Epidermal melanocyte (primary cell): ENCODE data around the gene BCKDK.
"Not testable (repeated sequence)": the region's sequence is repeated elsewhere in the genome, so short reads cannot be mapped to it uniquely, and the experiment has no call there.

Experiments
- DNase-seq: peaks from one replicate; pipeline ENCODE4 v3.0.0; 2011; ENCODE audit warnings: low spot score; ENCODE audit not compliant: insufficient read length

BCKDK gene

DNA sequence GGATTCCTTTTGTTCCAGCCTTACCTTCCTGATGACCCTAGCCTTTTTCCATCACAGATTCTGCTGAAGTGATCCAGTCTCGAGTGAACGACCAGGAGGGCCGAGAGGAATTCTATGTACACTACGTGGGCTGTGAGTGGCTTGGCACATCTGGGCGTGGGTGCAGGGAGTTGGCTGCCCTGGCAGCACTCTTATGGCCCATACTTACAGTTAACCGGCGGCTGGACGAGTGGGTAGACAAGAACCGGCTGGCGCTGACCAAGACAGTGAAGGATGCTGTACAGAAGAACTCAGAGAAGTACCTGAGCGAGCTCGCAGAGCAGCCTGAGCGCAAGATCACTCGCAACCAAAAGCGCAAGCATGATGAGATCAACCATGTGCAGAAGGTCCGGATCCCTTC is 11.9 kb downstream of the BCKDK start:
- no peak for DNase-seq

DNA sequence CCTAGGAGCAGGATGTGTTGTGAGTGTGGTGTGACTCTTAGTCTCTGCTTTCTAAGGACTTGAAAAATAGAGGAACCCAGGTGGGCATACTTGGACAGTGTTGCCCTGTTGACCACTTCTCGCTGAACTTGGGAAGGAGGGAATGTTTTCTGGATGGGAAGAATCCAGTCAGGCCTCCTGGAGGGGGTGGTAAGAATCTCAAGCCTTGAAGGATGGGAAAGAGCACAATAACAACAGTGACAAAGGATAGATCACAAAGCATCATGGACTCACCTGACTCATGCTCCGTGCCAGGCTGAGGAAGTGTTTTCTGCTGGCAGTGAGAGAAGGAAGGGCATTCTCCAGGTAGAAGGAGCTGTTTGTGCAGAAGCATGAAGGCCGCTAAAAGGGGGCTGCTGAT is 17.7 kb downstream of the BCKDK start:
- DNase-seq, result no peak

DNA sequence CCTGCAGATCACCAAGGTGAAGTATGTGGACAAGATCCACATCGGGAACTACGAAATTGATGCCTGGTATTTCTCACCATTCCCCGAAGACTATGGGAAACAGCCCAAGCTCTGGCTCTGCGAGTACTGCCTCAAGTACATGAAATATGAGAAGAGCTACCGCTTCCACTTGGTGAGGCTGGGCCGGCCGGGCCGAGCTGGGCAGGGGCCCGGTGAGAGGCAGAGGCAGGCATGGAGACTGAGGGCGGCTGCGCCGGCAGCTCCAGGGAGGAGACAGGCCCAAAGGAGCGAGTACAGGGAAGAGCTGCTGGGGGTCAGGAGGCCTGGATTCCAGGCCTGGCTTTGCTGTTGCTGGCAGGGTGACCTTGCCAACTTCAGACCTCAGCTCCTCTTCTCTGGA is 19.0 kb downstream of the BCKDK start:
- no peak for DNase-seq

DNA sequence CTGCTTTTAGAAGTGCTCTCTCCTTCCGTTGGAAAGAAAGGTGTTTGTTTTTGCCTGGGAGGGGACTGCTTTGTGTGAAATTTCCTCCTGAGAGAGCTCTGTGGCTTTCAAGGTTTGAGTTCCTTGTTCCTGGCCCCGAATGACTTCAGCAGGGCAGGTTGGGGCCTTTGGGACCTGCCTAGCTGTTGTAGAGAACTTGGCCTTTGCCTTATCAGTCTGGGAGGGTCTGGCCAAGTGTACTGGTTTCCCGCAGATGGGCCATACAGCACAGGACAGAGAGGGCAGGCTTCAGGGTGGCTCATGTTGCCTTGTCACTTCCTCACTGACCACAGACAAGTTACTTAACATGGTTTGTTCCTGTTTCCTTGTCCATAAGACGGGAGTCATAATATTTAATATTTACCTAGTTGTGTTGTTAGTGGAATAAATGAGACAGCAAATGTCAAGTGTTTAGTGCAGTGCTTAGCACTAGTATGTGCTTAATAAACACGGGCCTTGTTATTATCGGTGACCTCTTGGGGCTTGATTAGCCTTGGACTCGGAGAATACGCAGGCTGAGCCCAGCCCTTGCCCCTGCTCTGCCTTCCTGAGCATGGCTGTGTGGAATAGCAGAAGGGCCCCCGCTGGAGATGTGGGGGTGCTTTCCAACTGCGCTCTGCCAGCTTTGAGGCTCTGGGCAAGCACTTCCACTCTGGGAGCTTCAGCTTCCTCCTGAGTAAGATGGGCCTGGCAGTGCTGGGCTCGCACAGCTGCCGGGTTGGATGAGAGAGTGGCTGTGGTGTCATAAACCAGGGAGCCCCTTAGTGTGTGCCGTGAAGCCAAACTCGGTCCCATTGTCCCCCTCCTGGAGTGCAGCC is 20.8 kb downstream of the BCKDK start:
- no peak for DNase-seq

DNA sequence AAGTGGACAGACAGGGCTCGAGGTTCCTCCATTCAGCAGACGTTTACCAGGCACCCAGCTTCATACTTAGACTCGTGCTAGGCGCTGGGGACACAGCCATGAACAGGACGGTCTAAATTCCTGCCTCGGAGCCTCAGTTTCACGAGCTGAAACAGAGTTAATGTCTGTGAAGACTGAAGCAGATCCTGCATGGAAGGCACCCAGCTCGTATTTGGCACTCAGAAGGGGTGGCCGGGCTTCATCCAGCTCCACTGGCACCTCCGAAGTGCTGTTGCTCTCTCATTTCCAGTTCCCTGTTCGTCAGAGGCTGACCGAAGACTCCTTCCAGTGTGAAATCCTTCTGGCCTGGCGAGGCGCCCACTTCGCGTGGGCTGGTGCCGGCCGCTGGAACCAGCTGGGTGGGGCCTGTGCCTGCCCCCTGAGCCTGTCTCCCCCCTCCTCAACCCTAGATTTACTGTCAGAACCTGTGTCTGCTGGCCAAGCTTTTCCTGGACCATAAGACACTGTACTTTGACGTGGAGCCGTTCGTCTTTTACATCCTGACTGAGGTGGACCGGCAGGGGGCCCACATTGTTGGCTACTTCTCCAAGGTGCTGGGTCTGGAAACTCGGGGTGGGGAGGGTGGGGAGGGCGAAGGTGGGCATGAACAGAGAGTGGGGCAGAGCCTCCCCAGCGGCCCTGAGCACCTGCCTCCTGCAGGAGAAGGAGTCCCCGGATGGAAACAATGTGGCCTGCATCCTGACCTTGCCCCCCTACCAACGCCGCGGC is 21.6 kb downstream of the BCKDK start:
- DNase-seq, result no peak

DNA sequence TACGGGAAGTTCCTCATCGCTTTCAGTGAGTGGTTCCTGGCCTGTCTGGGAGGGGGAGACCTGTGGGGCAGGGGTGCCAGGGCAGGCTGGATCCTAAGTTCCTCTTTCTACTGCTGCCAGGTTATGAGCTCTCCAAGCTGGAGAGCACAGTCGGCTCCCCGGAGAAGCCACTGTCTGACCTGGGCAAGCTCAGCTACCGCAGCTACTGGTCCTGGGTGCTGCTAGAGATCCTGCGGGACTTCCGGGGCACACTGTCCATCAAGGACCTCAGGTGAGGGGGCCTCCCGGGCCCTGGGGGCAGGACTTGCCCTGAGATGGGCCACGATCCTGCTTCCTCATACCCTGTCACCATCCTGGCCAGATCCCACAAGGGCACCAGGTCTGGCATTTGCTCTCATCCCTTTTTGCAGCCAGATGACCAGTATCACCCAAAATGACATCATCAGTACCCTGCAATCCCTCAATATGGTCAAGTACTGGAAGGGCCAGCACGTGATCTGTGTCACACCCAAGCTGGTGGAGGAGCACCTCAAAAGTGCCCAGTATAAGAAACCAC is 22.2 kb downstream of the BCKDK start:
- no peak for DNase-seq

DNA sequence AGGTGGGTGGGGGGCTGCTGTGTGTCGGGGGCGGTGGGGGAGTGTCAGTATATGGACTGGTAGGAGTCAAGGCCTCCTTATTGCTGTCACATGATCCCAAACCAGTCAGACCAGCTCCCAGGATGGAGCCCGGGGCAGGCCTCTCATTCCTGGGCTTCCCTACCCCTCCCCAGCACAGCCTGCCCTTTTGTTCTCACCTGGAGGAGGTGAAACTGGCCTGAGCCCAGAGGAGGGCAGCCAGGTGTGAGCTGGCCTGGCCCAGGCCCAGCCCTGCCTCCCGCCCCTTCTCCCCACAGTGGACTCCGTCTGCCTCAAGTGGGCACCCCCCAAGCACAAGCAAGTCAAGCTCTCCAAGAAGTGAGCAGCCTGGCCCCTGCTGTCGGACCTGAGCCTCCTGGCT is 22.7 kb downstream of the BCKDK start:
- DNase-seq, result no peak

DNA sequence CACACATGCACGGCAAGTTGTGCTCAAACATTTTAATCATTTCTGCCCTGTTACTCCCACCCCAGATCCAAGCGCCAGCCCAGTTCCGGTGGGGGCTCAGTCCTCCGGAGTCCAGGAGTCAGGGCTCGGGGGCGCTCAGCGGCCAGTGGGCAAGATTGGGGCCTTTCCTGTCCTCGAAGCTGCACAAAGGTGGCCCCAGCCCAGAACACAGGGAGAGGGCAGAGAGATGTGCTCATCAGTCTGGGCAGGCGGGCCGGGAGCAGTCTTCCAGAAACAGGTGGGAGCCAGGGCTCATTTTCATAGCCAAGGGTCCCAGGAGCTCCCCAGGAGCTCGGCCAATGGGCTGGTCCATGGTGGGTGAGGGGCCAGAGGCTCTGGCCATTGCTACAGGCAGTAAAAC is 23.2 kb downstream of the BCKDK start:
- DNase-seq, result no peak

DNA sequence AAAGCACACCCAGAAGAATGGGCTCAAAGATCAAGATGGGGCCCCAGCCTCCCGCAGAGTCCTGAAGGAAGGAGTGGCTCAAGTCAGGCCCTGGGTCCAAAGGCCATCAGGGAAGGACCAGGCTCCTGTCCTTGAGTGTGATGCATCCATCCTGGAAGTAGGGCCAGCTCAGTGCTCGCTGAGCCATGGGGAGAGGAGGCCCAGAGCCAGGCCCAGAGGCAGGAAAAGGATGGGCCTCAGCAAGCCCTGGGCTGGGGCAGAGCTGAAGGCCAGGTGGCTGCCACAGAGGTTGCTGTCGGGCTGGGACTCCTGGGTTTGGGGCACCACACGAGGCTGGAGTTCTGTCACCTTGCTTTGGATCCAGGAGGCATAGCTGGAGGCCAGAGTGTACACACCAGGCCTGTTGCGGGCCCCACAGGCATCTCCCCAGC is 23.7 kb downstream of the BCKDK start:
- no peak for DNase-seq

DNA sequence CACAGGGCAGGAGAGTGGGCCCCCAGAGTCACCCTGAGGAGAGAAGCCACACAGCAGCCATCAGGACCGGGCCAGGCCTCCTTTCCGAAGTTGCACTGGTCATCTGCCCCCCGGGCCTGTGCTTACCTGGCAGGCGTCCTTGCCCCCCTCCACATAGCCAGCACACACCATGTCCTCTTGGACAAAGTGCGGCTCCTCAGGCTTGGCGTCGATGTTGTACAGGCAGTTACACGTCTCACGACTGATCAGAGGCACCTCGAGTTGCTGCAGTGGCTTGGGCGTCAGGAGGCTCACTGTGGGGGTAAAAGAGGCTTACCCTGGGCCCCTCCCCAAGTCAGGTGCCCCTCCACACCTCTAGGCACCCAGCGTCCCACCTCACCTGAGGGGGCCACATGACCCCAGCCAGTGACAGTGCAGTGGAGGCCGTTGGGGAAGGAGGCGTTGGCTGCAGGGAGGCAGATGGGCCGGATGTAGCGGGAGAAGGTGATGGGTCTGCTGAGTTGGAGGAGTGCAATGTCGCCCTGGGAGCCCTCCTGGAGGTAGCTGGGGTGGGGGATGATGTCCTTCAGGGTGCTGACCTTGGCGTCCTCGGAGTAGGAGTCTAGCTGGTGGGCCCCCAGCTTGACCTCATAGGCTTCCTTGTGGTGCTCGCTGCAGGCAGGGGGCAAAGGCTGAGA is 24.3 kb downstream of the BCKDK start:
- DNase-seq, result no peak

DNA sequence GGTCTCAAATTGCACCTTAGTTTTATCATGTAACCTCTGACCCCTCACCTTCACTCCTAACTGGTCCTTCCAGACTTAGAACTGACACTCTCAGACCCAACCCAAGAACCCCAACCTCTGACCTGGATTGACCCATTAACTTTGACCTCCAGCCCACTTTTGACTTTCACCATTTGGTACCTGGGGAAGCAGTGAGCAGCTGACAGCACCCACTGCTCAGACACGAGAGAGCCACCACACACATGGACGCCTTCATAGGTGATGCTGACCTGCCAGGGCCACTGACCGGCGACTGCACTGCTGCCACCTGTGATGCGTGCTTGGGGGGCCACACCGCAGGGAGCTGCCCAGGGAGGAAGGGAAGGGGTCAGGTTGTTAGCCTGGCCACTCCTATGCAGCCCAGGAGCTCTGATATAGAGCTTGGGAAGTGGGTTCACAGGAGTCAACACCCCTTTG is 24.9 kb downstream of the BCKDK start:
- no peak for DNase-seq

DNA sequence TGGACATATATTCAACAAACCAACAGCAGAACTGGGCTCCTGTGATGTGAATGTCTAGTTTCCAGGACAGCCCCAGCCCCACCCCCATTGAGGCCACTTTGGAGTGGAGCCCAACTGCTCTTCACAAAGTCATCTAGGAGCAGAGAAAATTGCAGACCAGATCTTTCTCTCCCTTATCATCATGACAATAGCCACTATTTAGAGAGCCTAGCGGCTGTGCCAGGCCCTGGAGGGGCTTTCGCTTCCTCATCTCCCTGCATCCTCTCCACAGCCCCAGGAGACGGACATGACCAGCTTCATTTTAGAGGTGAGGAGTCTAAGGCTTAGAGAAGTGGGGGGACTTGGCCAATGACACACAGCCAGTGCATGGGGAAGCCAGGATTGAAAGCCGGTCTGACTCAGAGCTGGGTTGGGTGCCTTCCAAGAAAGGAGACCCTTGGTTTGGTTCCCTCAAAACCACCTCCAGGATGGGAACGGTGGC is 25.9 kb downstream of the BCKDK start:
- peak; percentile 78 for DNase-seq

DNA sequence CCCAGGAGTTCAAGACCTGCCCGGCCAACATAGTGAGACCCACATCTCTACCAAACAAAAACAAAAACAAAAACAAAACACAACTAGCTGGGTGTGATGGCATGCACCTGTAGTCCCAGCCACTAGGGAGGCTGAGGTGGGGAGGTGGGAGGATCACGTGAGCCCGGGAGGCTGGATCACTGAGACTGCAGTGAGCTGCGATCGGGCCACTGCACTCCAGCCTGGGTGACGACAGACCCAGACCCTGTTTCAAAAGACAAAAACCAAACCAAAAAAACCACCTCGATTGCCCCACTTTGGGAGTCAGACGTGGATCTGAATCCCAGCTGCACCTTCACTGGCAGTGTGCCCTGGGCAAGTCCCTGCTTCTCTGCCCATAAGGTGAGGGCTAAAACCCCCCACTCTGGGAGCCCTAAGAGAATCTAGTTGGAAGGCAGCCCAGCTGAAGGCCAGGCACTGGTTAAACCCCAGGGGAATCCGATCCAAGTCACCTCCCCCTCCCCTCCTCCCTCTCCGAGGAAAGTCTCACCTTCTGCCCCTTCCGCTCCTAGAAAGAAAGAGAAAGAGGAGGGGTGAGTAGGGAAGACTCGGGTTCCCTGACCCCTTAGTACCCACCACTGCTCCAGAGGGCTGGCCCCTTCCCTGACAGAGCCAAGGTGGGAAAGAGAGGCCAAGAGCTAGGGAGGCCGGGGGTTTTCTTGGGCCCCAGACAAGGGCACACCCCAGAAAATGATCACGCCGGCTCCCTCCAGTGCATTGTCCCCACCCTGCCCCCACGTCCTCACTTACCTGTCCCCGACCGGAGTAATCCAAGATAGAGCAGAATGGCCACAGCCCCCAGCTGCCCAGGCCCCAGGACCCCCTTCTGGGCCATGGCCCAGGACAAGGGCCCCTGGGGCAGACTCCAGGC is 26.7 kb downstream of the BCKDK start:
- DNase-seq, result no peak

DNA sequence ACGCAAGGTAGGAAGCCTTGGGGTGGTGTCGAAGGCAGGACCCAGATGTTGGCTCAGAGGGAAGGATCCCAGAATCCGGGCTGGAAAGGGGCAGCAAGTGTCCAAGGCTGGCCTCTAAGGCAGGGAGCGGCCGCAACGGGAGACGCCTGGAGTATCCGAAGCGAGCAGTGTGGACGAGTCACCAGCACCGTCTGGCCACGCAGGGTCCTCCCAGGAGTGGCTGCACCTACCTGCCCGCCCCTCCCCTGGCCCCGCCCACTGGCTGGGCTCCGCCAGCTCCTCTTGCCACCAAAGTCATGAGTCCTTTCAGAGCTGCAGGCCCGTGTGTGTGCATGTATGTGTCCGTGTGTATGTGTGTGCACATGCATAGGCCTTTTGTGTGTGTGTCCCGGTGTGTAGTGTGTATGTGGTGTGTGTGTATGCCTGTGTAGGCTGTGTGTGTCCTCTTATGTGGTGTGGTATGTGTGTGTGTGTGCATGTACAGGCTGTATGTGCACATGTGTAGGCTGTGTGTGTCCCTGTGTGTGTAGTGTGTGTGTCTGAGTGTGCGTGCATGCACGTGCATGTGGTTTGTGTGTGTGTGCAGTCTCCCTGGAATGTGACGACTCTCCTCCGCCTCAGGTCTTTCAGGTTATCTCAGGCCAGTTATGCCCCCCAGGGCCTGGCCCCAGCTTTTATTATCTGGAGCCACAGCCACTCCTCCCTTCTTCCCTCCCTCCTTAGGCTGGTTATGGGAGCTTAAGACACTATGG is 27.5 kb downstream of the BCKDK start, which contains the start of gene PRSS8:
TSS of gene PRSS8 (minus strand) at position 193 of the 752 bp plus-strand sequence. CDS start 229 bp downstream, outside the sequence.
- no peak for DNase-seq

DNA sequence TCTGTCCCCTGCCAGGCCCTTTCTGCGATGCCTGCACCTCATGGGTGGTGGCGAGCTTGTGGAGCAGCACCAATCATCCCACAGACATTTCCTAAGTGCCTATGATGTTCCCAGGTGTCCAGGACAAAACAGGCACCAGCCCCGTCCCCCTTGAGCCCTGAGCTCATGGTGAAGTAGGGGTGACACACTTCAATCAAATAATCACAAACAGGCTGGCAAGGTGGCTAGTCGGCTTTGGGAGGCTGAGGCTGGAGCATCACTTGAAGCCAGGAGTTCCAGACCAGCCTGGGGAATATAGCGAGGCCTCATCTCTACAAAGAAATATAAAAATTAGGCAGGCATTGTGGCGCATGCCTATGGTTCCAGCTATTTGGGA is 28.1 kb downstream of the BCKDK start:
- DNase-seq, result no peak

DNA sequence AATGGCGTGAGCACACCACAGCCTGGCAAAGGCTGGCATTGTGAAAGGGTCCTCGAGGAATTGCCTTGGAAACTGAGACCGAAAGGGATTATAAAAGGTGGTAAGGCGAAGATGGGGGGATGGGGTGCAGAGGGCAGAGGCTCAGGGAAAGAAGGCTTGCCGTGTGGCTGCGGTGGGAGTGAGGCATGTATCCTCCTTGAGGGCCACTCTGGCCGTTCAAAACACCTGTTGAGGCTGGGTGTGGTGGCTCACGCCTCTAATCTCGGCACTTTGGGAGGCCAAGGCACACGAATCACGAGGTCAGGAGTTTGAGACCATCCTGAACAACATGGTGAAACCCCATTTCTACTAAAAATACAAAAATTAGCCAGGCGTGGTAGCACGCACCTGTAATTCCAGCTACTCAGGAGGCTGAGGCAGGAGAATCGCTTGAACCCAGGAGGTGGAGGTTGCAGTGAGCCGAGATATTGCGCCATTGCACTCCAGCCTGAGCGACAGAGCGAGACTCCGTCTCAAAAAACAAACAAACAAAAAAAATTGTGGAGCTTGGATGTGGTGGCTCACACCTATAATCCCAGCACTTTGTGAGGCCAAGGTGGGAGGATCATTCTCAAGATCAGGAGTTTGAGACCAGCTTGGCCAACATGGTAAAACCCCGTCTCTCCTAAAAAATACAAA is 28.8 kb downstream of the BCKDK start:
- not testable (repeated sequence) for DNase-seq

DNA sequence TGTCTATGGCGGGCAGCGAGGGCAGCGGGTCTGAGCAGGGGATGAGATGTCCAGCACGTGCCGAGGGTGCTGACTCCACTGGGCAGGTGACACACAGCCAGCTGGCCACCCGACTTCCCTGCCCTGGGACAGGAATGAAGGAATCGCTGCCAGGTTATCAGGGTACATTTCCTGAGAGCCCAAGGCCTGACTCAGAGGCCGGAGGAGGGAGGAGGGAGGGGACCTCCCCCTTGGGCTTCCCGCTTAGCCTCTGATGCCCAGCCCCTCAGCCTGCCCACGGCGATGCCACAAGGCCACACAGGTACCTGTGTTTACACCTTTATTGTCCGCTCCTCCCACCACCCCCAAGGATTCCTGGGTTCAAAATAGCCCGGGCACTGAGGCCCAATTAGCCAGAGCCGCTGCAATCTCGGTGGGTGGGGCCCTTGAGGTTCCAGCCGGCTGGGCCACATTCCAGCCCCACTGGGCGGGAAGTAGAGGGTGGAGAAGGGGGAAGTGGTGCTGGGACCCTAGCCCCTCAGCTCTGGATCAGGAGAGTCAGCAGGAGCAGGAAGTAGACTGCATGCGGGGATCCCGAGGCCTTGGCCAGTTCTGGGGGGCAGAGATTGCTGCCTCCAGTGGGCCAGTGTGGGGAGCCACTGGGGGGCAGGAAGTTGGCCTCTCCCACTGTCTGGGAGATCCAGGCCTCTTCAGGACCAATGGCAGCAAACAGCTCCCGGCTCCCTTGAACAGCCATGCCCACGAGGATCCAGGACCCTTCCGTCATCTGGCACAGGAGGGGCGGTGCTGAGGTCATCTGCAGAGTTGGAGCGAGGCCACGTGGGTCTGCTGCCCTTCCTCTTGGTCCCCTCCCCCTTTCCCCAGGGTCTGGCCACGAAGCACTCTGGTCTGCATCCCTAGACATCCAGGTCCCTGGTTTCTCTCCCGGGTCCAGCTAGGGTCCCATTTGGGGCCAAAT is 30.7 kb downstream of the BCKDK start:
- no peak for DNase-seq

DNA sequence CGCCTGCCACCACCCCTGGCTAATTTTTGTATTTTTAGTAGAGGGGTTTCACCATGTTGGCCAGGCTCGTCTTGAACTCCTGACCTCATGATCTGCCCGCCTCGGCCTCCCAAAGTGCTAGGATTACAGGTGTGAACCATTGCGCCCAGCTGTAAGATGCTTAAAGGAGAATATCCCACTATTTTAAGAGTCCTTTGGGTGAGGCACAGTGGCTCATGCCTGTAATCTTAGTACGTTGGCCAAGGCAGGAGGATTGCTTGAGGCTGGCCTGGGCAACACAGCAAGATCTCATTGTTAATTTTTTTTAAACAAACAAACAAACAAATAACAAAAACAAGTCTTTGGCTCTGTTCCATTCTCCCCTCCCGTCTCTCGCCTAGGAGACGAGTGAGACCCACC is 32.9 kb downstream of the BCKDK start:
- not testable (repeated sequence) for DNase-seq
